Measurements from ENCODE around the gene LRRC75A. TPM values are rescaled to one million over a fixed set of nuclear protein-coding genes. Genes with fewer than 3 reads are reported as not detected.
"Not testable (repeated sequence)": the region's sequence is repeated elsewhere in the genome, so short reads cannot be mapped to it uniquely, and the experiment has no call there.

The LRRC75A gene
- total and polyA plus RNA-seq, 2 donors (not counting 1 experiment from before 2014, with no cell fraction given), result 0.64 to 3.1 TPM

- not testable (repeated sequence) for H3K4me1 ChIP-seq (ENCODE audit: control insufficient read depth, extremely low read depth, insufficient read depth, low read length); H3K4me2 ChIP-seq (ENCODE audit: extremely low read depth, insufficient read depth, low read length); H3K4me3 ChIP-seq (replicated peaks in 1 of 4; ENCODE audit: control extremely low read depth in 1 of 4, insufficient read depth in 1 of 4, low read depth in 3 of 4, low read length in 4 of 4); H3K9me3 ChIP-seq (ENCODE audit: control insufficient read depth, insufficient read depth, low read depth, low read length); H3K9ac ChIP-seq (ENCODE audit: insufficient read depth, low read length); H3K27ac ChIP-seq (ENCODE audit: insufficient read depth, low read length); H3K36me3 ChIP-seq (ENCODE audit: control insufficient read depth, insufficient read depth, low read length); H3K79me2 ChIP-seq (ENCODE audit: control insufficient read depth, insufficient read depth, low read length); DNase-seq (ENCODE audit: low read depth in 2 of 2); H4K20me1 ChIP-seq (ENCODE audit: control insufficient read depth, extremely low read depth, insufficient read depth, low read length); H3K27me3 ChIP-seq (ENCODE audit: control insufficient read depth, insufficient read depth, low read length); H2AFZ ChIP-seq (ENCODE audit: low read length)
Measured at GRCh38 chr17:16392491-16392890, 99.5 kb downstream of the LRRC75A start.

Other genes with a start within 250 kb of the LRRC75A start
- 9.2 and 9.8 TPM in 2 replicates for gene CENPV, start 138.7 kb downstream of the LRRC75A start, total RNA-seq
- gene CENPV, start 138.7 kb downstream of the LRRC75A start, polyA plus RNA-seq, result 25.1 and 43.7 TPM in 2 replicates
- 2,161 and 3,188 TPM in 2 replicates for gene UBB, start 111.1 kb downstream of the LRRC75A start, total RNA-seq
- gene UBB, start 111.1 kb downstream of the LRRC75A start, polyA plus RNA-seq, result 1,190 and 2,089 TPM in 2 replicates
- 56.2 and 74.5 TPM in 2 replicates for gene TRPV2, start 76.6 kb downstream of the LRRC75A start, total RNA-seq
- 62.6 and 68.6 TPM in 2 replicates for gene TRPV2, start 76.6 kb downstream of the LRRC75A start, polyA plus RNA-seq
- 5.4 and 6.6 TPM in 2 replicates for gene ZNF287, start 77.0 kb upstream of the LRRC75A start, total RNA-seq
- gene ZNF287, start 77.0 kb upstream of the LRRC75A start, polyA plus RNA-seq, result 5.5 and 6.7 TPM in 2 replicates
- gene ZNF624, start 161.7 kb upstream of the LRRC75A start, total RNA-seq, result 6.2 and 7.6 TPM in 2 replicates
- 1.5 and 3.0 TPM in 2 replicates for gene ZNF624, start 161.7 kb upstream of the LRRC75A start, polyA plus RNA-seq
- 11.7 and 12.3 TPM in 2 replicates for gene CCDC144A, start 198.0 kb upstream of the LRRC75A start, total RNA-seq
- gene CCDC144A, start 198.0 kb upstream of the LRRC75A start, polyA plus RNA-seq, result 0.05 and 2.5 TPM in 2 replicates